Activated CD4-positive, alpha-beta T cell treated with anti-CD3 and anti-CD28 coated beads for 24 hours (primary cell): ENCODE data around the gene MYL7.
A peak's percentile ranks its signal among the peaks of the same experiment; 100 is the strongest.
"Not testable (repeated sequence)": the region's sequence is repeated elsewhere in the genome, so short reads cannot be mapped to it uniquely, and the experiment has no call there.

Experiments used
- DNase-seq, 2 donors: peaks; one replicate each; pipeline ENCODE4 v3.0.0-alpha.2; 2020; ENCODE audit warnings: low read depth in 2 of 2

Gene MYL7

GRCh38 chr7:44131173-44132029 lies 9.7 kb downstream of the MYL7 start:
- no peak for DNase-seq

GRCh38 chr7:44128721-44129582 lies 12.2 kb downstream of the MYL7 start:
- DNase-seq: no peak

- DNase-seq: no peak
Observed at GRCh38 chr7:44127161-44127560, 14.0 kb downstream of the MYL7 start.

GRCh38 chr7:44126574-44126973 lies 14.6 kb downstream of the MYL7 start:
- not testable (repeated sequence) for DNase-seq

GRCh38 chr7:44124822-44125202 lies 16.3 kb downstream of the MYL7 start:
- no peak for DNase-seq

- DNase-seq: peak; percentile 97 to 98
Observed at GRCh38 chr7:44123190-44124003, 17.7 kb downstream of the MYL7 start, which contains the start of gene POLD2. TSS of gene POLD2 (minus strand) at chr7:44123548. CDS start at chr7:44122053, 1,495 bp downstream.

GRCh38 chr7:44122529-44122928 lies 18.6 kb downstream of the MYL7 start:
- DNase-seq: no peak

- no peak for DNase-seq
Observed at GRCh38 chr7:44121761-44122420, 19.2 kb downstream of the MYL7 start.

- no peak for DNase-seq
Observed at GRCh38 chr7:44120395-44120794, 20.7 kb downstream of the MYL7 start.

- DNase-seq: no peak
Observed at GRCh38 chr7:44119829-44120380, 21.2 kb downstream of the MYL7 start.

- no peak for DNase-seq
Observed at GRCh38 chr7:44117801-44118429, 23.2 kb downstream of the MYL7 start.

GRCh38 chr7:44116789-44117666 lies 24.1 kb downstream of the MYL7 start:
- no peak for DNase-seq

- no peak for DNase-seq
Observed at GRCh38 chr7:44116087-44116788, 24.9 kb downstream of the MYL7 start.

GRCh38 chr7:44114586-44115310 lies 26.4 kb downstream of the MYL7 start:
- DNase-seq: no peak

GRCh38 chr7:44113764-44114354 lies 27.3 kb downstream of the MYL7 start:
- DNase-seq: no peak

GRCh38 chr7:44112997-44113763 lies 28.0 kb downstream of the MYL7 start:
- no peak for DNase-seq
